Astrocyte (in vitro differentiated cells and primary cell): ENCODE measurements around the gene DAAM2.

ENCODE experiments used
- CTCF ChIP-seq: IDR thresholded peaks from 2 replicates; pipeline ENCODE4 v1.5.1; 2011; ENCODE audit warnings: low read depth, mild to moderate bottlenecking, inconsistent platforms, low read length, moderate library complexity; ENCODE audit not compliant: insufficient read depth
- EZH2 ChIP-seq: IDR thresholded peaks from 2 replicates; pipeline ENCODE4 v1.6.1; 2012; ENCODE audit warnings: mild to moderate bottlenecking, low read length, inconsistent platforms; ENCODE audit not compliant: insufficient read depth

- TF ChIP-seq CTCF = no peak
- TF ChIP-seq EZH2 = no peak
Measured at GRCh38 chr6:39776581-39776980, 15.6 kb upstream of the DAAM2 start.
